Activated T-helper 1 cell treated with anti-CD3 and anti-CD28 coated beads, Interleukin-12 subunit alpha, Interleukin-12 subunit beta, Interleukin-2, Interleukin-4 antibody, amounts not matched to agents 30 ng/mL and 10 ng/mL and 1 ng/mL, durations not matched to agents 14 hours and 24 hours and 36 hours (primary cell): ENCODE data around the gene DPY19L1. TPM values are rescaled to one million over a fixed set of nuclear protein-coding genes. Genes with fewer than 3 reads are reported as not detected.
"Not testable (repeated sequence)": the region's sequence is repeated elsewhere in the genome, so short reads cannot be mapped to it uniquely, and the experiment has no call there.

Source experiments
- DNase-seq: peaks from one replicate; pipeline ENCODE4 v3.0.0; 2021; ENCODE audit warnings: low spot score
- H3K27ac Mint-ChIP-seq: one replicate; pipeline ENCODE4 v1.8.0; 2021; ENCODE audit warnings: mild to moderate bottlenecking, mixed read lengths
- H3K27me3 Mint-ChIP-seq: one replicate; pipeline ENCODE4 v1.8.0; 2022; ENCODE audit warnings: mild to moderate bottlenecking, moderate library complexity, mixed read lengths; ENCODE audit not compliant: insufficient read depth
- H3K36me3 Mint-ChIP-seq: one replicate; pipeline ENCODE4 v1.8.0; 2021; ENCODE audit warnings: low read depth, mixed read lengths
- H3K4me1 Mint-ChIP-seq: one replicate; pipeline ENCODE4 v1.8.0; 2021; ENCODE audit warnings: low read depth, mixed read lengths
- H3K4me3 Mint-ChIP-seq: one replicate; pipeline ENCODE4 v1.8.0; 2021; ENCODE audit warnings: mild to moderate bottlenecking, moderate library complexity, mixed read lengths
- H3K9me3 Mint-ChIP-seq: one replicate; pipeline ENCODE4 v1.8.0; 2021; ENCODE audit warnings: mixed read lengths
- intact Hi-C: fragments of 100-400 bp; cut with micrococcal nuclease; formaldehyde crosslinking; loops from one replicate; pipeline ENCODE4 v1.15.1; 2024
- total RNA-seq: library from RNA; stranded (reverse); gene quantifications from 2 replicates; pipeline ENCODE4 v1.2.3, GENCODE V29; 2022

DPY19L1 gene
- total RNA-seq, 1 donor from 2014 or later, result 12.0 TPM

GRCh38 chr7:35047263-35047911 lies 10.1 kb upstream of the DPY19L1 start:
- H3K27me3 Mint-ChIP-seq, H3K36me3 Mint-ChIP-seq, H3K4me3 Mint-ChIP-seq, H3K4me1 Mint-ChIP-seq, H3K27ac Mint-ChIP-seq, DNase-seq, intact Hi-C loops, H3K9me3 Mint-ChIP-seq: not testable (repeated sequence)

DNA sequence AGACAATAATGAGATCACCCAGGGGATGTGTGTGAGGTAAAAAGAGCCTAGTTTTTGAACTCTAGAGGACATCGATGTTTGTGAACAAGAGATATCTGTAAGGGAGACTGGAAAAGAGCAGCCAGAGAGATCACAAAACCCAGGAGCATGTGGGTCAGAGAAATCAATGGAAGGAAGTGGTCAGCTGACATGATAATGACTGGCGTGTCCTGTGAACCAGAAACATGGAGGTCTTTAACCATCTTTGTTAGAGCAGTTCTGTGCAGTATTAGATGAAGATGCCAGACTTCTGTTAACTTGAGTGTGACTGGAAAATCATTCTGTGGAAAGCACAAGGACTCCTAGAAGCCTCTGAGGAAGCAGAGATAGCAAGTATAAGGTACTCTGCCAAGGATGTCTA lies 6.0 kb upstream of the DPY19L1 start:
- H3K27ac Mint-ChIP-seq, H3K4me1 Mint-ChIP-seq, H3K9me3 Mint-ChIP-seq, intact Hi-C loops, DNase-seq, H3K4me3 Mint-ChIP-seq, H3K36me3 Mint-ChIP-seq: not testable (repeated sequence)
- H3K27me3 Mint-ChIP-seq, result peaks cover 14% of the 10 kb centered on the region

DNA sequence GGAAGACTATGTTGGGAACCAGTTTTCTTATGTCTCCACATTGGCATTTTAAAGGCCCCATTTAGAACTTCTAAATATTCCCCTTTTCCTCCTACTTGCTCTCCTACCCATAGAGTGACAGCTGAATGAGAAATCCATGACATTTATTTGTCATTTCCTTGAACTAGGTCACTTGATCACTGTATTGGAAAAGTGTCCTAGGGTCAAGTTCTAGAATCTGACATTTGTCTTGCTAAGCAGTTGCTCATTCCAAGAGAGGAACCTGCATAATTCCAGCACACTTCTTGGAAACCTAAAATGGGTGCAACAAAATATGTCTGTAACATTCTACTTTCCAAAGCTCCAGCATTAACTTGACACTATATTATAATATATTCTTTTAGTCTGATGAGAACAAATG lies 3.6 kb upstream of the DPY19L1 start:
- no peak overlapping the region for H3K27ac Mint-ChIP-seq
- no peak overlapping the region for H3K4me3 Mint-ChIP-seq
- intact Hi-C loops, result no loop called here
- no peaks in the 10 kb centered on the region for H3K9me3 Mint-ChIP-seq
- peaks cover 18% of the 10 kb centered on the region for H3K27me3 Mint-ChIP-seq
- DNase-seq, result no peak
- peaks cover 16% of the 10 kb centered on the region for H3K4me1 Mint-ChIP-seq
- H3K36me3 Mint-ChIP-seq, result no peaks in the 10 kb centered on the region

DNA sequence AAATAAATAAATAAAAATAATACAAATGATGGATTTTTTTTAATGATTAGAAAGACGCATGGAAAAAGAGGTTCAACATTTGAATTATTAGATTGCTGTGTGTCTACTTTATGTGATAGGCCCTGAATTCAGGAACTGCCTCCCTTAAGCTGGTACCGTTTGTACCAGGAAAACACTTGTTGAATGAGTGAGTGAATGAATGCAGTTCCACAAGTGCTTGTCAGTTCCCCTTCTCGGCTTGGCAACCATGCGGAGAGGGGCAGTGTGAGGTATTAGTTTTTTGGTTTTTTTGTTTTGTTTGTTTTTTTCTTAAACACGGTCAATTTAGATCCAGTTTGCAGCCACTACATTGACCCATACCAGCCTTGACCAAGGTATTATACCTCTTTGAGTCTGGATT lies 2.1 kb upstream of the DPY19L1 start:
- peaks cover 30% of the 10 kb centered on the region for H3K4me1 Mint-ChIP-seq
- H3K27me3 Mint-ChIP-seq, result peaks cover 18% of the 10 kb centered on the region
- no peak overlapping the region for H3K27ac Mint-ChIP-seq
- DNase-seq, result no peak
- no peak overlapping the region for H3K4me3 Mint-ChIP-seq
- intact Hi-C loops, result loop anchor here (5.0 to 10.0 kb wide), 2 partner anchors 653 to 1355 kb away; no protein-coding TSS in a partner anchor
- no peaks in the 10 kb centered on the region for H3K36me3 Mint-ChIP-seq
- no peaks in the 10 kb centered on the region for H3K9me3 Mint-ChIP-seq

DNA sequence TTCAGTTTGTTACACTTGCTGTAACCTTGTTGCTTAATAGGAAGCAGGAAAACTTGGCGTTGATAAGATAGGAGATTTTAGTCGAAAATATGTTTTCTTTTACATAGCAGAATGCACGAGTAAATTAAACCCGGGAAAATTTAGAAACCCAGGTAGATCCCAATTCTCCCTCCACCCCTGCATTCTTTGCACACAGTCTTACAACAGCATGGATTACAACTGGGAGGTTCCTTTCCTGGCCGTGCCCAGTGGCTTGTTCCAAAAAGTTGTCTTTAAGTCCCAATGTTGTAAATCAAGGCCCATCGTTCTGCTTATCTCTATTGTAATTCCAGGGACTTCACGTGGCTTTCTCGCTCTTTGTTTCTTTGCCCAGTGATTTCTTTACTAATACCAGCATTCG lies 1.1 kb upstream of the DPY19L1 start:
- peaks cover 18% of the 10 kb centered on the region for H3K27me3 Mint-ChIP-seq
- DNase-seq, result no peak
- H3K4me3 Mint-ChIP-seq, result peak overlapping the region; percentile 81
- H3K4me1 Mint-ChIP-seq, result peaks cover 30% of the 10 kb centered on the region
- H3K9me3 Mint-ChIP-seq, result no peaks in the 10 kb centered on the region
- intact Hi-C loops, result loop anchor here (5.0 to 10.0 kb wide), 2 partner anchors 654 to 1356 kb away; no protein-coding TSS in a partner anchor
- H3K27ac Mint-ChIP-seq, result peak overlapping the region; percentile 37
- no peaks in the 10 kb centered on the region for H3K36me3 Mint-ChIP-seq

DNA sequence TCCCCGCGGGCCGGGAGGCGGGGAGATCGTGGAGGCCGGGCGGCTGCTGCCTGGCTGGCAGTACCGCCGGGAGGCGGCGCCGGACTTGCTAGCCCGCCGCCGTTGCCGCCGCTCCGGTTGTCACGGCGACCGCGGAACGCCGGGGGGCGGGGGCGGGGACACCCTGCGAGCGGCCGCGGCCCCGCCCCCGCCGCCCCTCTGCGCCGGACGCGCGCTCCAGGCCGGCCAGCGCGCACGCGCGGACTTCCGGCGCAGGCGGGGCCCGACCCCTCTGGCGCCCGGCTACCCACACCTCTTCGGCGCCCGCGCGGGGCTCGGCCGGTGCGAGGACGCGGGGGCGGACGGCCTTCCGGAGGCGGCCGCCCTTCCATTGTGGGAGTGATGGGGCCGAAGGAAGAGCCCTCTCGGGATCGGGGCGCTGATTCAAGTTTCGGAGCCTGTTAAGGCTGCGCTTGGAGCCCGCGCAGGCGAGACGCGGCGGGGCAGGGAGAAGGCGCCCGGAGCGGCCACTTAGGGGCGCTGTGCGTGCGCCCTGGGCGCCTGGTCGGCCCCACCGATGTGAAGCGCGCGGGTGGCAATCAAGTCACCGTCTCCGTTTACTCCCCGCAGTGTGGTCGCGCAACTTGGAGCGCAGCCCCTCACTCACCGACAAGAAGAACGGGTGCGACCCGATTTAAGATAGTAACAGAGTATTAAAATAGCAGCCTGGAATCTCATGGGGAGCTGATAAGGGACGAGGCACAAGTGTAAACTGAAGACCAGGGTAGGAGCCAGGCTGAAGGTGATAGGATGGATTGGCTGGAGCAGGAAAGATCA lies 449 bp upstream of the DPY19L1 start:
- H3K4me1 Mint-ChIP-seq, result peaks cover 30% of the 10 kb centered on the region
- intact Hi-C loops, result loop anchor here (1.0 to 10.0 kb wide), 5 partner anchors 45 to 1357 kb away; partner anchors contain the start of gene EEPD1
- peaks cover 13% of the 10 kb centered on the region for H3K27me3 Mint-ChIP-seq
- peak; percentile 85 for DNase-seq
- H3K9me3 Mint-ChIP-seq, result no peaks in the 10 kb centered on the region
- H3K4me3 Mint-ChIP-seq, result peak overlapping the region; percentile 81
- H3K36me3 Mint-ChIP-seq, result no peaks in the 10 kb centered on the region
- H3K27ac Mint-ChIP-seq, result peak overlapping the region; percentile 37

- intact Hi-C loops, result loop anchor here (1.0 to 10.0 kb wide), 5 partner anchors 44 to 1358 kb away; partner anchors contain the start of gene EEPD1
- no peaks in the 10 kb centered on the region for H3K36me3 Mint-ChIP-seq
- peak overlapping the region; percentile 85 for H3K27ac Mint-ChIP-seq
- H3K4me1 Mint-ChIP-seq, result peaks cover 30% of the 10 kb centered on the region
- H3K27me3 Mint-ChIP-seq, result peaks cover 16% of the 10 kb centered on the region
- H3K9me3 Mint-ChIP-seq, result no peaks in the 10 kb centered on the region
- DNase-seq, result peak; percentile 18
- H3K4me3 Mint-ChIP-seq, result peak overlapping the region; percentile 94
These were observed 719 bp downstream of the DPY19L1 start for GRCh38 chr7:35036361-35037171.

DNA sequence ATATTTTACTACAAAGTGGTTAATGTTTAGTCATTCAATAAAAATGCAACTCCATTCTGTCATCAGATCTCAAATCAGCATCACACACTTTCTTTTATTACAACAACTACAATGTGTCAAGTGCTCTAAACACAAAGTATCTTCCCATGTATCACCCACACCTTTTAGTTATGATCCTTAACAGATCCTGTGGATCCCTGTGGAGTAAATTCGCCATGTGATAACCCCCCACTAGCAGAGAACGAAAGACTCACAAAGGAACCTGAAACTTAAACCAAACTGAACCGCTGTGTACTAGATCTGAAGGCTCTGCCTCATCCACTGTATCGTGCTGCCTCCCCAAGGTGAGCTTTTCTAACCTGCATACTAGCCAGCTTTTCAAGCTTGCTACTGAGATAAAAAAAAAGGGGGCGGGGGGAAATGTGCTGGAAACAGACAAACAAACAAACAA lies 1.7 kb downstream of the DPY19L1 start:
- no peaks in the 10 kb centered on the region for H3K36me3 Mint-ChIP-seq
- intact Hi-C loops, result loop anchor here (5.0 to 10.0 kb wide), 2 partner anchors 657 to 1359 kb away; no protein-coding TSS in a partner anchor
- peaks cover 30% of the 10 kb centered on the region for H3K4me1 Mint-ChIP-seq
- H3K9me3 Mint-ChIP-seq, result no peaks in the 10 kb centered on the region
- peak overlapping the region; percentile 85 for H3K27ac Mint-ChIP-seq
- H3K4me3 Mint-ChIP-seq, result peak overlapping the region; percentile 94
- peak; percentile 6 for DNase-seq
- H3K27me3 Mint-ChIP-seq, result peaks cover 13% of the 10 kb centered on the region

GRCh38 chr7:35032166-35032565 lies 5.1 kb downstream of the DPY19L1 start:
- no peaks in the 10 kb centered on the region for H3K9me3 Mint-ChIP-seq
- peaks cover 20% of the 10 kb centered on the region for H3K4me1 Mint-ChIP-seq
- intact Hi-C loops, result loop anchor here (10.0 kb wide), 1 partner anchor 1363 kb away; no protein-coding TSS in a partner anchor

DNA sequence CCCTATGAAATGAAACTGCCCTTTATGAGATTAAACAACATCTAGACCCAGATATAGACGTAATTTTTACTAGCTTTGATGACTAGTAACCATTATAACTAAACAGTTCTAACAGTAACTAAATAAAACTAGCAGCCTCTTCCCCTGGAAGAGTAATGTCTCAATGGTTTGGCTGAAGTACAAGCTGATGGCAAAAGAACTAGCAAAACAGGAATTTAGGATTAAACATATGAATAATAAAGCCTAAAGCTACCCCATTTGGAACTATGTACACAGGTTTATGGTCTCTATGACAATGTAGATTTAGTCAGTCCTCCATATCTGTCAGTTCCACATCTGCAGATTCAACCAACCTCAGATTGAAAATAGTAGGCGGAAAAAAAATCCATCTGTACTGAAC lies 6.4 kb downstream of the DPY19L1 start:
- Mint-ChIP-seq H3K9me3 (no peaks in the 10 kb centered on the region), H3K4me1 (peaks cover 13% of the 10 kb centered on the region), H3K27me3 (peaks cover 11% of the 10 kb centered on the region), H3K27ac (no peak overlapping the region), H3K36me3 (no peaks in the 10 kb centered on the region), H3K4me3 (no peak overlapping the region)
- intact Hi-C loops, result loop anchor here (10.0 kb wide), 1 partner anchor 1364 kb away; no protein-coding TSS in a partner anchor
- DNase-seq, result no peak

More at GRCh38 chr7:35032166-35032565, 5.1 kb downstream of the DPY19L1 start:
- no peak overlapping the region for H3K27ac Mint-ChIP-seq
- H3K36me3 Mint-ChIP-seq, result no peaks in the 10 kb centered on the region
- no peak overlapping the region for H3K4me3 Mint-ChIP-seq
- DNase-seq, result no peak
- H3K27me3 Mint-ChIP-seq, result peaks cover 11% of the 10 kb centered on the region

DNA sequence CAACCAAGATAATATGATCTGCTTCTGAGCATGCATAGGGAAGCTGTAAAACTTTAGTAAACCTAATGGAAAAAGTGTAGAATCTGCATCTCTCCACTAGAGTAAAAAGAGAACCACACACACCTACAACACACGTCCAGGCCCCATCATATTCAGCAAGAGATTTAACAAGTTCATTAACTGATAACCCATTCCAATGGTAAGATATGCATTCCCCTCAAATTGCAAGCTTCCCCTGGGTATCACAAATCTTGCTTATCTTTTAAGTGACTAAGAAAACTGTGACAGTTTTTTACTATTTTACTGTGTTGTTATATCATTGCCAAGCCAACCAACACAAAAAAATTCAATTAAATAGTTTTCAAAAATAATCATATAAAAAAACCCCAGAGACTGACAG lies 8.0 kb downstream of the DPY19L1 start:
- no peaks in the 10 kb centered on the region for H3K36me3 Mint-ChIP-seq
- DNase-seq, result no peak
- intact Hi-C loops, result no loop called here
- H3K4me3 Mint-ChIP-seq, result no peak overlapping the region
- no peaks in the 10 kb centered on the region for H3K9me3 Mint-ChIP-seq
- H3K27me3 Mint-ChIP-seq, result peaks cover 11% of the 10 kb centered on the region
- H3K4me1 Mint-ChIP-seq, result no peaks in the 10 kb centered on the region
- H3K27ac Mint-ChIP-seq, result no peak overlapping the region

DNA sequence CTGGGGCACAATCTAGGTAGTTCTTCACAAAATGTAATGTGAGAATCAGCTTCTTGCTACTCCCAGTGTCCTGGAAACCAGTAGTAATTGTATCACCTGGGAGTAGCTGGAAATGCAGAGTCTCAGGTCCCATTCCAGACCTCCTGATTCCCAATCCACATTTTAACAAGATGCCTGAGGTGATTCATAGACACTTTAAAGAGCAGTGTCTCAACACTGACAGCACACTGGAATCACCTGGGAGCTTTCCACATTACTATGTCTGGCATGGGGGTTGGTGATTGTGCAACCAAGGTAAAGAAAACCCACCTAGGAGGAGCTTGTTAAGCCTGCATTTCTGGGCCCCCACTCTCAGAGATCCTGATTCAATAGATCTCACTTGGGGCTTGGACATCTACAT lies 11.1 kb downstream of the DPY19L1 start:
- Mint-ChIP-seq H3K27me3 (peaks cover 7% of the 10 kb centered on the region), H3K4me1 (no peaks in the 10 kb centered on the region), H3K4me3 (no peak overlapping the region), H3K27ac (no peak overlapping the region), H3K36me3 (no peaks in the 10 kb centered on the region), H3K9me3 (no peaks in the 10 kb centered on the region)
- DNase-seq, result no peak
- intact Hi-C loops, result no loop called here
